T-helper 1 cell treated with Interleukin-12 subunit alpha and Interleukin-12 subunit beta and Interleukin-4 antibody, amounts not matched to agents 30 μg/mL and 1 μg/mL, for 36 hours (primary cell): ENCODE data around the gene GNB5.
A peak's percentile ranks its signal among the peaks of the same experiment; 100 is the strongest.

Experiments
- H3K27ac Mint-ChIP-seq: one replicate; pipeline ENCODE4 v1.8.0; 2021; ENCODE audit warnings: mild to moderate bottlenecking, mixed read lengths
- H3K27me3 Mint-ChIP-seq: one replicate; pipeline ENCODE4 v1.8.0; 2021; ENCODE audit warnings: low read depth, mixed read lengths
- H3K36me3 Mint-ChIP-seq: one replicate; pipeline ENCODE4 v1.8.0; 2021; ENCODE audit warnings: low read depth, mixed read lengths
- H3K4me1 Mint-ChIP-seq: one replicate; pipeline ENCODE4 v1.8.0; 2021; ENCODE audit warnings: low read depth, mixed read lengths
- H3K4me3 Mint-ChIP-seq: one replicate; pipeline ENCODE4 v1.8.0; 2021; ENCODE audit warnings: mild to moderate bottlenecking, moderate library complexity, mixed read lengths
- H3K9me3 Mint-ChIP-seq: one replicate; pipeline ENCODE4 v1.8.0; 2021; ENCODE audit warnings: mixed read lengths

GNB5 gene

GRCh38 chr15:52193321-52193720, 2.1 kb upstream of the GNB5 start:
- Mint-ChIP-seq H3K36me3 (no peaks in the 10 kb centered on the region), H3K27ac (no peak overlapping the region), H3K27me3 (no peaks in the 10 kb centered on the region), H3K9me3 (no peaks in the 10 kb centered on the region), H3K4me1 (no peaks in the 10 kb centered on the region), H3K4me3 (no peak overlapping the region)

- Mint-ChIP-seq H3K27me3 (no peaks in the 10 kb centered on the region), H3K4me3 (no peak overlapping the region), H3K4me1 (peaks cover 4% of the 10 kb centered on the region), H3K9me3 (peaks cover 3% of the 10 kb centered on the region), H3K36me3 (peaks cover 1% of the 10 kb centered on the region), H3K27ac (no peak overlapping the region)
Observed at GRCh38 chr15:52186651-52187486, 4.3 kb downstream of the GNB5 start.

- Mint-ChIP-seq H3K4me3 (no peak overlapping the region), H3K27ac (no peak overlapping the region), H3K9me3 (peaks cover 3% of the 10 kb centered on the region), H3K36me3 (peaks cover 1% of the 10 kb centered on the region), H3K4me1 (peaks cover 13% of the 10 kb centered on the region), H3K27me3 (no peaks in the 10 kb centered on the region)
Observed at GRCh38 chr15:52185151-52185561, 6.0 kb downstream of the GNB5 start.

GRCh38 chr15:52184721-52185120, 6.5 kb downstream of the GNB5 start:
- no peaks in the 10 kb centered on the region for H3K27me3 Mint-ChIP-seq
- H3K36me3 Mint-ChIP-seq, result peaks cover 1% of the 10 kb centered on the region
- no peak overlapping the region for H3K27ac Mint-ChIP-seq
- H3K4me3 Mint-ChIP-seq, result no peak overlapping the region
- H3K9me3 Mint-ChIP-seq, result peaks cover 3% of the 10 kb centered on the region
- H3K4me1 Mint-ChIP-seq, result peaks cover 13% of the 10 kb centered on the region

GRCh38 chr15:52183562-52184173, 7.5 kb downstream of the GNB5 start:
- H3K9me3 Mint-ChIP-seq, result peaks cover 3% of the 10 kb centered on the region
- no peak overlapping the region for H3K4me3 Mint-ChIP-seq
- peaks cover 3% of the 10 kb centered on the region for H3K36me3 Mint-ChIP-seq
- H3K27ac Mint-ChIP-seq, result no peak overlapping the region
- no peaks in the 10 kb centered on the region for H3K27me3 Mint-ChIP-seq
- peaks cover 18% of the 10 kb centered on the region for H3K4me1 Mint-ChIP-seq

- no peak overlapping the region for H3K4me3 Mint-ChIP-seq
- H3K9me3 Mint-ChIP-seq, result peaks cover 3% of the 10 kb centered on the region
- H3K27ac Mint-ChIP-seq, result no peak overlapping the region
Observed at GRCh38 chr15:52181938-52182780, 9.0 kb downstream of the GNB5 start.

GRCh38 chr15:52180851-52181450, 10.2 kb downstream of the GNB5 start:
- peaks cover 29% of the 10 kb centered on the region for H3K4me1 Mint-ChIP-seq
- H3K36me3 Mint-ChIP-seq, result peaks cover 5% of the 10 kb centered on the region
- H3K27me3 Mint-ChIP-seq, result no peaks in the 10 kb centered on the region
- peak overlapping the region; percentile 90 for H3K4me3 Mint-ChIP-seq
- H3K27ac Mint-ChIP-seq, result peak overlapping the region; percentile 89
- peaks cover 3% of the 10 kb centered on the region for H3K9me3 Mint-ChIP-seq

More at GRCh38 chr15:52181938-52182780, 9.0 kb downstream of the GNB5 start:
- Mint-ChIP-seq H3K4me1 (peaks cover 23% of the 10 kb centered on the region), H3K27me3 (no peaks in the 10 kb centered on the region), H3K36me3 (peaks cover 3% of the 10 kb centered on the region)

GRCh38 chr15:52180196-52180835, 10.9 kb downstream of the GNB5 start:
- Mint-ChIP-seq H3K27ac (peak overlapping the region; percentile 89), H3K4me1 (peaks cover 29% of the 10 kb centered on the region), H3K36me3 (peaks cover 5% of the 10 kb centered on the region), H3K9me3 (peaks cover 3% of the 10 kb centered on the region), H3K4me3 (peak overlapping the region; percentile 90), H3K27me3 (no peaks in the 10 kb centered on the region)

GRCh38 chr15:52179278-52180195, 11.7 kb downstream of the GNB5 start:
- peak overlapping the region; percentile 95 for H3K27ac Mint-ChIP-seq
- peaks cover 29% of the 10 kb centered on the region for H3K4me1 Mint-ChIP-seq
- H3K4me3 Mint-ChIP-seq, result peak overlapping the region; percentile 90

GRCh38 chr15:52178765-52179164, 12.4 kb downstream of the GNB5 start:
- peak overlapping the region; percentile 92 for H3K27ac Mint-ChIP-seq
- H3K4me3 Mint-ChIP-seq, result peak overlapping the region; percentile 90
- no peaks in the 10 kb centered on the region for H3K27me3 Mint-ChIP-seq
- H3K9me3 Mint-ChIP-seq, result peaks cover 3% of the 10 kb centered on the region
- peaks cover 5% of the 10 kb centered on the region for H3K36me3 Mint-ChIP-seq
- H3K4me1 Mint-ChIP-seq, result peaks cover 31% of the 10 kb centered on the region

More at GRCh38 chr15:52179278-52180195, 11.7 kb downstream of the GNB5 start:
- Mint-ChIP-seq H3K36me3 (peaks cover 5% of the 10 kb centered on the region), H3K27me3 (no peaks in the 10 kb centered on the region), H3K9me3 (peaks cover 3% of the 10 kb centered on the region)

GRCh38 chr15:52172869-52173268, 18.3 kb downstream of the GNB5 start:
- H3K27ac Mint-ChIP-seq, result no peak overlapping the region
- no peaks in the 10 kb centered on the region for H3K9me3 Mint-ChIP-seq
- peaks cover 5% of the 10 kb centered on the region for H3K36me3 Mint-ChIP-seq
- H3K4me1 Mint-ChIP-seq, result peaks cover 16% of the 10 kb centered on the region
- no peaks in the 10 kb centered on the region for H3K27me3 Mint-ChIP-seq
- no peak overlapping the region for H3K4me3 Mint-ChIP-seq

GRCh38 chr15:52171807-52172206, 19.4 kb downstream of the GNB5 start:
- Mint-ChIP-seq H3K4me3 (no peak overlapping the region), H3K36me3 (peaks cover 5% of the 10 kb centered on the region), H3K27me3 (no peaks in the 10 kb centered on the region), H3K27ac (no peak overlapping the region), H3K9me3 (no peaks in the 10 kb centered on the region), H3K4me1 (peaks cover 16% of the 10 kb centered on the region)

GRCh38 chr15:52171386-52171785, 19.8 kb downstream of the GNB5 start:
- H3K4me3 Mint-ChIP-seq, result no peak overlapping the region
- peak overlapping the region; percentile 3 for H3K27ac Mint-ChIP-seq
- H3K4me1 Mint-ChIP-seq, result peaks cover 13% of the 10 kb centered on the region
- H3K27me3 Mint-ChIP-seq, result no peaks in the 10 kb centered on the region
- H3K36me3 Mint-ChIP-seq, result peaks cover 4% of the 10 kb centered on the region
- H3K9me3 Mint-ChIP-seq, result no peaks in the 10 kb centered on the region
